ENCODE measurements around the gene FGF14. TPM values are rescaled to one million over a fixed set of nuclear protein-coding genes. Genes with fewer than 3 reads are reported as not detected.

Gene FGF14
- total RNA-seq, 1 experiment from 2014 or later = 0.22 TPM

DNA sequence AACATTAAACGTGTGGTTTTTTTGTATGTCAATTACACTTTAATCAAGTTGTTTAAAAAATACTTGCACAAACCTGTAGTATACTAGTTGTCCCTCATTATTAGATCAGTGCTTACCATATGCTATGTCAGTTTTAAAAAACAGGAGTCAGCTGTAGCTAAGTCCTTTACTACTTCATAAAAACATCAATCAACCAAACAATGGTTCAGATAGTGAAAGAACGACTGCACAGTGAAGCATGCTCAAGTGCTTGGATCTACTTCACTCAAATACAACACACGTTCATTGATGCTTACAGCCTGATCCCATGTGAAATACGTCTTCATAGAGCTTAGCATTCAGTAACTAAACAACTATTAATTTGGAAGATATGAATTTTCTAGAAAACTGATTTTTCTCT lies 225.0 kb downstream of the FGF14 start:
- no CpG with 5 or more reads among the region's 4 CpGs for WGBS (ENCODE audit: extremely low coverage, insufficient read length, low lambda C conversion rate)
- Histone ChIP-seq H2AK5ac (ENCODE audit: insufficient read length, low read length) (no peak overlapping the region), H3K18ac (ENCODE audit: insufficient read length, low read depth, low read length) (no peak overlapping the region), H2BK5ac (ENCODE audit: insufficient read length, low read length) (no peak overlapping the region), H3K23me2 (ENCODE audit: insufficient read length, low read depth, low read length, poor library complexity, severe bottlenecking) (no peaks in the 10 kb centered on the region), H2BK12ac (ENCODE audit: insufficient read length, low read depth, low read length) (no peak overlapping the region), H3K79me1 (ENCODE audit: insufficient read depth, low read depth, low read length, poor library complexity, severe bottlenecking) (no peaks in the 10 kb centered on the region), H4K91ac (ENCODE audit: insufficient read length, low read depth, low read length) (no peak overlapping the region), H4K8ac (replicated peaks; ENCODE audit: insufficient read length, low read depth, low read length) (no peak overlapping the region), H3K79me2 (ENCODE audit: insufficient read depth, low read length) (no peaks in the 10 kb centered on the region), H3K9me3 (ENCODE audit: control insufficient read depth, low read depth, low read length) (no peaks in the 10 kb centered on the region), H3K27me3 (ENCODE audit: insufficient read depth, low read length) (no peaks in the 10 kb centered on the region), H2BK20ac (ENCODE audit: low read depth, low read length, poor library complexity, severe bottlenecking) (no peak overlapping the region), H3K4me2 (ENCODE audit: insufficient read depth, insufficient read length, low read length) (no peak overlapping the region), H3K23ac (ENCODE audit: insufficient read length, low read depth, low read length) (no peak overlapping the region), H4K5ac (ENCODE audit: insufficient read length, low read depth, low read length) (no peak overlapping the region), H3K4ac (ENCODE audit: low read depth, low read length) (no peak overlapping the region), H3K27ac (ENCODE audit: insufficient read length, low read depth, low read length) (no peak overlapping the region), H3K14ac (ENCODE audit: insufficient read depth, low read length) (no peak overlapping the region), H3K4me1 (ENCODE audit: insufficient read depth, low read length) (no peaks in the 10 kb centered on the region), H4K20me1 (ENCODE audit: control insufficient read depth, insufficient read depth, insufficient read length) (no peaks in the 10 kb centered on the region), H2BK120ac (ENCODE audit: low read depth, low read length, poor library complexity, severe bottlenecking) (no peak overlapping the region), H2BK15ac (ENCODE audit: low read depth, low read length) (no peak overlapping the region), H2AFZ (ENCODE audit: low read length) (no peak overlapping the region), H3T11ph (ENCODE audit: low read length) (no peak overlapping the region), H3K56ac (ENCODE audit: insufficient read length, low read depth, low read length) (no peak overlapping the region), H3K9ac (ENCODE audit: extremely low read depth, insufficient read length, low read length) (no peak overlapping the region)
- Mint-ChIP-seq H3K27me3 (ENCODE audit: low read depth) (no peaks in the 10 kb centered on the region), H3K4me1 (peaks cover 5% of the 10 kb centered on the region in 2 experiments; a peak in 2 of 4 replicates), H3K4me3 (no peak overlapping the region), H3K27ac (no peak overlapping the region), H3K9me3 (no peaks in the 10 kb centered on the region), H3K36me3 (ENCODE audit: insufficient read depth in 1 of 3, low read depth in 3 of 3) (no peaks in the 10 kb centered on the region)
- TF ChIP-seq, protein P1, sequence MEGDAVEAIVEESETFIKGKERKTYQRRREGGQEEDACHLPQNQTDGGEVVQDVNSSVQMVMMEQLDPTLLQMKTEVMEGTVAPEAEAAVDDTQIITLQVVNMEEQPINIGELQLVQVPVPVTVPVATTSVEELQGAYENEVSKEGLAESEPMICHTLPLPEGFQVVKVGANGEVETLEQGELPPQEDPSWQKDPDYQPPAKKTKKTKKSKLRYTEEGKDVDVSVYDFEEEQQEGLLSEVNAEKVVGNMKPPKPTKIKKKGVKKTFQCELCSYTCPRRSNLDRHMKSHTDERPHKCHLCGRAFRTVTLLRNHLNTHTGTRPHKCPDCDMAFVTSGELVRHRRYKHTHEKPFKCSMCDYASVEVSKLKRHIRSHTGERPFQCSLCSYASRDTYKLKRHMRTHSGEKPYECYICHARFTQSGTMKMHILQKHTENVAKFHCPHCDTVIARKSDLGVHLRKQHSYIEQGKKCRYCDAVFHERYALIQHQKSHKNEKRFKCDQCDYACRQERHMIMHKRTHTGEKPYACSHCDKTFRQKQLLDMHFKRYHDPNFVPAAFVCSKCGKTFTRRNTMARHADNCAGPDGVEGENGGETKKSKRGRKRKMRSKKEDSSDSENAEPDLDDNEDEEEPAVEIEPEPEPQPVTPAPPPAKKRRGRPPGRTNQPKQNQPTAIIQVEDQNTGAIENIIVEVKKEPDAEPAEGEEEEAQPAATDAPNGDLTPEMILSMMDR (conservative IDR thresholded peaks at IDR 0.05) = no peak
- no peak for DNase-seq

Data from H9 (cell line).